Measurements from ENCODE around the gene DLAT.

- no peak for TF ChIP-seq CTCF (IDR thresholded peaks at IDR 0.05)
- TF ChIP-seq POLR2A (IDR thresholded peaks at IDR 0.05; ENCODE audit: low read depth): no peak
- TF ChIP-seq POLR2AphosphoS5 (IDR thresholded peaks at IDR 0.05): no peak
These were observed 34.8 kb upstream of the DLAT start for GRCh38 chr11:111990381-111990780.

Data from esophagus muscularis mucosa (tissue), 3 donors.